HepG2 (cell line): ENCODE results near the gene RIMOC1. TPM values are rescaled to one million over a fixed set of nuclear protein-coding genes. Genes with fewer than 3 reads are reported as not detected.

Source experiments
- ASH2L ChIP-seq: fragments of 300-600, 200-600 bp; sonication (generic); IDR thresholded peaks from 2 replicates; pipeline ENCODE4 v1.7.0; 2017; ENCODE audit warnings: low read depth, mild to moderate bottlenecking, moderate library complexity, mixed read lengths, low read length; ENCODE audit not compliant: insufficient read length
- BCL6 ChIP-seq: IDR thresholded peaks from 2 replicates; pipeline ENCODE4 v1.6.1; 2016; ENCODE audit warnings: missing genetic modification reagents, missing compliant biosample characterization
- ETV5 ChIP-seq: IDR thresholded peaks from 2 replicates; pipeline ENCODE4 v1.6.1; 2018; ENCODE audit warnings: missing biosample characterization, missing genetic modification reagents, inconsistent platforms, borderline replicate concordance
- FOXM1 ChIP-seq: sonication (generic); formaldehyde crosslinking; IDR thresholded peaks from 2 replicates; pipeline ENCODE4 v1.5.0; 2020; ENCODE audit warnings: missing genetic modification reagents
- POLR2A ChIP-seq, 2 experiments: IDR thresholded peaks; 2 replicates each; pipeline ENCODE4 v1.6.1; 2011; ENCODE audit warnings: low read depth in 2 of 2, low read length in 2 of 2, mild to moderate bottlenecking in 1 of 2, moderate library complexity in 1 of 2; ENCODE audit not compliant: insufficient read depth in 1 of 2
- POLR2AphosphoS2 ChIP-seq: IDR thresholded peaks from 2 replicates; pipeline ENCODE4 v1.6.1; 2011; ENCODE audit warnings: low read depth, low read length, improper control_type of control experiment
- ZBTB39 ChIP-seq: sonication (generic); formaldehyde crosslinking; IDR thresholded peaks from 2 replicates; pipeline ENCODE4 v1.5.0; 2020; ENCODE audit warnings: missing genetic modification reagents
- ZFX ChIP-seq: sonication (generic); formaldehyde crosslinking; IDR thresholded peaks from 2 replicates; pipeline ENCODE4 v1.4.0; 2020; ENCODE audit warnings: mild to moderate bottlenecking, low read depth, missing genetic modification reagents, moderate library complexity
- polyA plus RNA-seq, 8 experiments: library from polyadenylated mRNA; depleted of rRNA in 3 of 8; stranded (reverse) in 7 of 8; unstranded in 1 of 8; fragments of >200 nt; fragmentation: Illumina TruSeq in 4 of 8; extraction: Trizol in 4 of 8; gene quantifications; 2 replicates each; pipeline versions ENCODE4 v1.2.1 to v1.2.3, GENCODE V29; 2011 to 2016; ENCODE audit warnings: low read depth in 4 of 8, missing spikeins in 1 of 8, mixed read lengths in 1 of 8; ENCODE audit not compliant: insufficient read depth in 1 of 8
- total RNA-seq, 5 experiments: library from RNA; depleted of rRNA; stranded (reverse); fragments of >200 nt; fragmentation: Illumina TruSeq; extraction: Trizol; gene quantifications; 2 replicates each; pipeline ENCODE4 v1.2.3, GENCODE V29; 2016; ENCODE audit warnings: low read depth in 1 of 5
- TF ChIP-seq, protein P1 (sequence below): sonication (generic); formaldehyde crosslinking; IDR thresholded peaks from 2 replicates; pipeline ENCODE4 v1.5.1; 2020; ENCODE audit warnings: mild to moderate bottlenecking, missing genetic modification reagents, moderate library complexity
- TF ChIP-seq, protein P2 (sequence below), 2 experiments: sonication (generic) in 1 of 2; formaldehyde crosslinking in 1 of 2; IDR thresholded peaks; 2 replicates each; pipeline versions ENCODE4 v1.4.0 to v1.6.1; 2018 to 2020; ENCODE audit warnings: missing genetic modification reagents in 2 of 2, borderline replicate concordance in 1 of 2, low read depth in 1 of 2, mild to moderate bottlenecking in 1 of 2, missing biosample characterization in 1 of 2

RIMOC1 gene
- total and polyA plus RNA-seq, 2 of the 13 experiments (the other 11 are each of a cell fraction or from before 2014, with no cell fraction given): 16.3 to 16.9 TPM

DNA sequence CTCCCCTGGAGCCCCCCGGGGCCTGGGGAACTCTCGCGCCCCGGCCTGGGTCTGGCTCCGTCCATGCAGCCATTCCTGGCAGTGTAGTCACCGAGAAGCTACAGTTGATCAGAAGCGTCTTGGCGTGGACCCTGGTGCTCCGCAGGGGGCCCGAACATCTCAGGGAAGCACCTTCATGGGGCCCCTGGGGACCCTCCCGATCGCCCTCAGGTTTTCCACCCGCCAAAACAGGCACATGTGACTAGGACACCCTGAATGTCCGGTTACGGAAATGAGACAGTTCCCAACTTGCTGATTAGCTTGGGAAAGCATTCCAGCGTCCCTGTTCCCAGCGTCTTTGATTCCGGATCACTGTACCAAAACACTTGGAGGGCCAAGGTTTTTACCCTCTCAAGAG is 21.4 kb downstream of the RIMOC1 start (continued):
- TF ChIP-seq, protein P1, sequence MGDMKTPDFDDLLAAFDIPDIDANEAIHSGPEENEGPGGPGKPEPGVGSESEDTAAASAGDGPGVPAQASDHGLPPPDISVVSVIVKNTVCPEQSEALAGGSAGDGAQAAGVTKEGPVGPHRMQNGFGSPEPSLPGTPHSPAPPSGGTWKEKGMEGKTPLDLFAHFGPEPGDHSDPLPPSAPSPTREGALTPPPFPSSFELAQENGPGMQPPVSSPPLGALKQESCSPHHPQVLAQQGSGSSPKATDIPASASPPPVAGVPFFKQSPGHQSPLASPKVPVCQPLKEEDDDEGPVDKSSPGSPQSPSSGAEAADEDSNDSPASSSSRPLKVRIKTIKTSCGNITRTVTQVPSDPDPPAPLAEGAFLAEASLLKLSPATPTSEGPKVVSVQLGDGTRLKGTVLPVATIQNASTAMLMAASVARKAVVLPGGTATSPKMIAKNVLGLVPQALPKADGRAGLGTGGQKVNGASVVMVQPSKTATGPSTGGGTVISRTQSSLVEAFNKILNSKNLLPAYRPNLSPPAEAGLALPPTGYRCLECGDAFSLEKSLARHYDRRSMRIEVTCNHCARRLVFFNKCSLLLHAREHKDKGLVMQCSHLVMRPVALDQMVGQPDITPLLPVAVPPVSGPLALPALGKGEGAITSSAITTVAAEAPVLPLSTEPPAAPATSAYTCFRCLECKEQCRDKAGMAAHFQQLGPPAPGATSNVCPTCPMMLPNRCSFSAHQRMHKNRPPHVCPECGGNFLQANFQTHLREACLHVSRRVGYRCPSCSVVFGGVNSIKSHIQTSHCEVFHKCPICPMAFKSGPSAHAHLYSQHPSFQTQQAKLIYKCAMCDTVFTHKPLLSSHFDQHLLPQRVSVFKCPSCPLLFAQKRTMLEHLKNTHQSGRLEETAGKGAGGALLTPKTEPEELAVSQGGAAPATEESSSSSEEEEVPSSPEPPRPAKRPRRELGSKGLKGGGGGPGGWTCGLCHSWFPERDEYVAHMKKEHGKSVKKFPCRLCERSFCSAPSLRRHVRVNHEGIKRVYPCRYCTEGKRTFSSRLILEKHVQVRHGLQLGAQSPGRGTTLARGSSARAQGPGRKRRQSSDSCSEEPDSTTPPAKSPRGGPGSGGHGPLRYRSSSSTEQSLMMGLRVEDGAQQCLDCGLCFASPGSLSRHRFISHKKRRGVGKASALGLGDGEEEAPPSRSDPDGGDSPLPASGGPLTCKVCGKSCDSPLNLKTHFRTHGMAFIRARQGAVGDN (CRISPR knock-in tag): peak; percentile 39; the same call in 1 of the 2 replicates
- TF ChIP-seq, protein P2, sequence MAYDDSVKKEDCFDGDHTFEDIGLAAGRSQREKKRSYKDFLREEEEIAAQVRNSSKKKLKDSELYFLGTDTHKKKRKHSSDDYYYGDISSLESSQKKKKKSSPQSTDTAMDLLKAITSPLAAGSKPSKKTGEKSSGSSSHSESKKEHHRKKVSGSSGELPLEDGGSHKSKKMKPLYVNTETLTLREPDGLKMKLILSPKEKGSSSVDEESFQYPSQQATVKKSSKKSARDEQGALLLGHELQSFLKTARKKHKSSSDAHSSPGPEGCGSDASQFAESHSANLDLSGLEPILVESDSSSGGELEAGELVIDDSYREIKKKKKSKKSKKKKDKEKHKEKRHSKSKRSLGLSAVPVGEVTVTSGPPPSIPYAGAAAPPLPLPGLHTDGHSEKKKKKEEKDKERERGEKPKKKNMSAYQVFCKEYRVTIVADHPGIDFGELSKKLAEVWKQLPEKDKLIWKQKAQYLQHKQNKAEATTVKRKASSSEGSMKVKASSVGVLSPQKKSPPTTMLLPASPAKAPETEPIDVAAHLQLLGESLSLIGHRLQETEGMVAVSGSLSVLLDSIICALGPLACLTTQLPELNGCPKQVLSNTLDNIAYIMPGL (CRISPR knock-in tag; IDR thresholded peaks at IDR 0.05; ENCODE audit: borderline replicate concordance in 1 of 2, low read depth in 1 of 2): 0 out of 4 replicates have a peak, but pooled peaks of 1 of the 2 experiments have one; percentile 40
- TF ChIP-seq ZBTB39 (0 out of 2 replicates have a peak, but pooled peaks have one; percentile 6), BCL6 (CRISPR knock-in tag) (0 out of 2 replicates have a peak, but pooled peaks have one; percentile 3), ZFX (CRISPR knock-in tag) (peak; percentile 6), POLR2AphosphoS2 (no peak), FOXM1 (no peak), POLR2A (IDR thresholded peaks at IDR 0.05; ENCODE audit: insufficient read depth in 1 of 2, low read depth in 2 of 2, low read length in 2 of 2) (no peak), ASH2L (peak; percentile 53), ETV5 (CRISPR knock-in tag) (0 out of 2 replicates have a peak, but pooled peaks have one; percentile 8)
